HCT116 (cell line): ENCODE results near the gene FAP. TPM values are rescaled to one million over a fixed set of nuclear protein-coding genes. Genes with fewer than 3 reads are reported as not detected.

Source experiments
- ATAC-seq: fragments of 200-7000 bp; cut with Tn5 transposase; 2 replicates; pipeline ENCODE4 v1.9.1; 2020; ENCODE audit warnings: mild to moderate bottlenecking, moderate library complexity
- BruUV-seq: library from RNA; stranded (reverse); fragments of 400-500 nt; replicated peaks from 2 replicates; lab custom pipeline; 2021; lab: Mats Ljungman, UMichigan
- CTCF ChIA-PET: fragments of 300-600 bp; sonication (Branson Sonifier 250); formaldehyde crosslinking; loops from one replicate; lab custom pipeline; 2021; ENCODE audit warnings: antibody characterized with exemption; lab: Charles Lee
- POLR2A ChIA-PET: fragments of 300-600, 350-600 bp; sonication (Branson Sonifier 250); formaldehyde crosslinking; loops from one replicate; lab custom pipeline; 2021; ENCODE audit warnings: antibody characterized with exemption; lab: Charles Lee
- RAD21 ChIA-PET, 2 experiments: fragments of 300-600 bp; sonication (Branson Sonifier 250); formaldehyde crosslinking; loops; one replicate each; lab custom pipeline; 2023; ENCODE audit warnings: low total read pairs in 2 of 2; ENCODE audit not compliant: uncharacterized antibody in 2 of 2, unreplicated experiment in 2 of 2, low non-redundant PET in 1 of 2; lab: Charles Lee
- DNase-seq: peaks from one replicate; pipeline ENCODE4 v3.0.0-alpha.2; 2010; ENCODE audit warnings: low read depth, low spot score
- H2AFZ ChIP-seq: fragments of 200-600 bp; shearing (Covaris generic), sonication (generic); 2 replicates; pipeline ENCODE4 v1.6.1; 2017; ENCODE audit warnings: low read depth, mixed run types, mixed read lengths, antibody characterized with exemption, low read length; ENCODE audit not compliant: poor library complexity, severe bottlenecking
- H3K27ac ChIP-seq: 2 replicates; pipeline ENCODE4 v1.5.1; 2012; ENCODE audit warnings: low read depth, low read length
- H3K27me3 ChIP-seq: fragments of 200-600 bp; sonication (generic); 2 replicates; pipeline ENCODE4 v1.6.1; 2016; ENCODE audit warnings: mixed run types, low read length, mixed read lengths; ENCODE audit not compliant: insufficient read depth
- H3K36me3 ChIP-seq, 2 experiments: fragments of 200-500 bp in 1 of 2; fragments of 200-600 bp in 1 of 2; sonication (Bioruptor generic) in 1 of 2; sonication (generic) in 1 of 2; 2 replicates each; pipeline versions ENCODE4 v1.5.1 to v1.6.1; 2014 to 2016; ENCODE audit warnings: low read length in 2 of 2, inconsistent platforms in 1 of 2, mixed read lengths in 1 of 2, mixed run types in 1 of 2; ENCODE audit not compliant: insufficient read depth in 2 of 2, control insufficient read depth in 1 of 2
- H3K4me1 ChIP-seq, 2 experiments: fragments of 200-600 bp in 1 of 2; sonication (generic) in 1 of 2; 2 replicates each; pipeline versions ENCODE4 v1.5.1 to v1.6.1; 2012 to 2017; ENCODE audit warnings: low read length in 2 of 2, inconsistent platforms in 1 of 2, mild to moderate bottlenecking in 1 of 2, mixed read lengths in 1 of 2, mixed run types in 1 of 2, moderate library complexity in 1 of 2; ENCODE audit not compliant: insufficient read depth in 2 of 2, control insufficient read depth in 1 of 2
- H3K4me2 ChIP-seq: fragments of 200-600 bp; sonication (generic); 2 replicates; pipeline ENCODE4 v1.6.1; 2017; ENCODE audit warnings: mixed run types, low read length, mixed read lengths
- H3K4me3 ChIP-seq, 2 experiments: fragments of 200-600 bp in 1 of 2; sonication (generic) in 1 of 2; replicated peaks in 1 of 2; 2 replicates each; pipeline ENCODE4 v1.5.1; 2011 to 2016; ENCODE audit warnings: low read length in 2 of 2, control low read depth in 1 of 2, low read depth in 1 of 2, mild to moderate bottlenecking in 1 of 2, mixed read lengths in 1 of 2, mixed run types in 1 of 2
- H3K79me2 ChIP-seq: fragments of 200-600 bp; sonication (generic); 2 replicates; pipeline ENCODE4 v1.6.1; 2017; ENCODE audit warnings: mild to moderate bottlenecking, mixed run types, low read length, moderate library complexity, mixed read lengths; ENCODE audit not compliant: insufficient read depth
- H3K9ac ChIP-seq: fragments of 200-600 bp; sonication (generic); 2 replicates; pipeline ENCODE4 v1.6.1; 2016; ENCODE audit warnings: low read length, mixed read lengths
- H3K9me2 ChIP-seq: fragments of 200-600 bp; sonication (generic), shearing (Covaris generic); 2 replicates; pipeline ENCODE4 v1.6.1; 2017; ENCODE audit warnings: mixed run types, mild to moderate bottlenecking, moderate library complexity; ENCODE audit not compliant: insufficient read depth
- H3K9me3 ChIP-seq, 2 experiments: fragments of 200-500 bp in 1 of 2; fragments of 200-600 bp in 1 of 2; sonication (Bioruptor generic) in 1 of 2; sonication (generic) in 1 of 2; 2 replicates each; pipeline ENCODE4 v1.6.1; 2014 to 2017; ENCODE audit warnings: low read length in 2 of 2, mixed read lengths in 2 of 2, inconsistent platforms in 1 of 2, low read depth in 1 of 2, mild to moderate bottlenecking in 1 of 2, mixed run types in 1 of 2, moderate library complexity in 1 of 2; ENCODE audit not compliant: control insufficient read depth in 1 of 2, insufficient read depth in 1 of 2
- H4K20me1 ChIP-seq: fragments of 200-600 bp; sonication (generic), shearing (Covaris generic); 2 replicates; pipeline ENCODE4 v1.6.1; 2017; ENCODE audit warnings: mixed run types, mild to moderate bottlenecking, moderate library complexity; ENCODE audit not compliant: insufficient read depth
- CBX3 ChIP-seq: IDR thresholded peaks from 2 replicates; pipeline ENCODE4 v1.6.1; 2012; ENCODE audit warnings: low read depth
- CEBPB ChIP-seq: IDR thresholded peaks from 2 replicates; pipeline ENCODE4 v1.6.1; 2012; ENCODE audit warnings: low read depth
- EGR1 ChIP-seq: IDR thresholded peaks from 2 replicates; pipeline ENCODE4 v1.6.1; 2012; ENCODE audit warnings: low read depth
- ELF1 ChIP-seq: IDR thresholded peaks from 2 replicates; pipeline ENCODE4 v1.6.1; 2012; ENCODE audit warnings: low read depth, borderline replicate concordance
- EZH2 ChIP-seq: fragments of 200-600 bp; sonication (generic); IDR thresholded peaks from 2 replicates; pipeline ENCODE4 v1.6.1; 2017; ENCODE audit warnings: antibody characterized with exemption, mixed run types
- EZH2phosphoT487 ChIP-seq: fragments of 200-600 bp; IDR thresholded peaks from 2 replicates; pipeline ENCODE4 v1.6.1; 2018; ENCODE audit warnings: antibody characterized with exemption, borderline replicate concordance
- FOSL1 ChIP-seq: IDR thresholded peaks from 2 replicates; pipeline ENCODE4 v1.6.1; 2012; ENCODE audit warnings: low read depth
- JUND ChIP-seq: IDR thresholded peaks from 2 replicates; pipeline ENCODE4 v1.6.1; 2012
- POLR2A ChIP-seq: IDR thresholded peaks from 2 replicates; pipeline ENCODE4 v1.7.0; 2011; ENCODE audit warnings: borderline replicate concordance; ENCODE audit not compliant: insufficient read depth, insufficient read length; ENCODE audit errors: extremely low read depth
- SP1 ChIP-seq: IDR thresholded peaks from 2 replicates; pipeline ENCODE4 v1.6.1; 2012; ENCODE audit warnings: low read depth
- TCF7L2 ChIP-seq: IDR thresholded peaks from 2 replicates; pipeline ENCODE4 v1.7.0; 2011; ENCODE audit warnings: borderline replicate concordance, inconsistent platforms; ENCODE audit not compliant: insufficient read depth, insufficient read length; ENCODE audit errors: extremely low read depth
- YY1 ChIP-seq: IDR thresholded peaks from 2 replicates; pipeline ENCODE4 v1.6.1; 2011; ENCODE audit warnings: low read length, low read depth, moderate library complexity, mild to moderate bottlenecking; ENCODE audit not compliant: insufficient replicate concordance; ENCODE audit errors: extremely low read depth
- ZFX ChIP-seq: fragments of 450-650 bp; IDR thresholded peaks from 2 replicates; pipeline ENCODE4 v1.6.1; 2017
- ZNF274 ChIP-seq: fragments of 200-500 bp; sonication (Bioruptor generic); IDR thresholded peaks from 2 replicates; pipeline ENCODE4 v1.6.1; 2014; ENCODE audit warnings: mild to moderate bottlenecking, low read depth, low read length, inconsistent platforms
- intact Hi-C: fragments of 100-400 bp; cut with micrococcal nuclease; formaldehyde crosslinking; loops from 2 replicates; pipeline ENCODE4 v1.10.0; 2022
- total RNA-seq: library from RNA; stranded (reverse); gene quantifications from one replicate; pipeline ENCODE4 v1.2.1, GENCODE V29; 2021; ENCODE audit not compliant: unreplicated experiment
- TF ChIP-seq, protein P1 (sequence below): IDR thresholded peaks from 2 replicates; pipeline ENCODE4 v1.6.1; 2012; ENCODE audit warnings: low read depth
- TF ChIP-seq, protein P2 (sequence below), 3 experiments: fragments of 200-600 bp in 1 of 3; sonication (generic) in 1 of 3; IDR thresholded peaks in 2 of 3; conservative IDR thresholded peaks in 1 of 3; 2 replicates each; pipeline ENCODE4 v1.5.1; 2012 to 2017; ENCODE audit warnings: low read depth in 2 of 3, low read length in 2 of 3, antibody characterized with exemption in 1 of 3, borderline replicate concordance in 1 of 3, control low read depth in 1 of 3, mild to moderate bottlenecking in 1 of 3, mixed read lengths in 1 of 3, mixed run types in 1 of 3, moderate library complexity in 1 of 3; ENCODE audit not compliant: insufficient read depth in 1 of 3
- TF ChIP-seq, protein P3 (sequence below): IDR thresholded peaks from 2 replicates; pipeline ENCODE4 v1.6.1; 2012
- TF ChIP-seq, protein P4 (sequence below): IDR thresholded peaks from 2 replicates; pipeline ENCODE4 v1.6.1; 2011; ENCODE audit warnings: mild to moderate bottlenecking, low read length, moderate library complexity; ENCODE audit not compliant: insufficient replicate concordance; ENCODE audit errors: extremely low read depth

Gene FAP
- total RNA-seq, 1 experiment from 2014 or later: not detected

DNA sequence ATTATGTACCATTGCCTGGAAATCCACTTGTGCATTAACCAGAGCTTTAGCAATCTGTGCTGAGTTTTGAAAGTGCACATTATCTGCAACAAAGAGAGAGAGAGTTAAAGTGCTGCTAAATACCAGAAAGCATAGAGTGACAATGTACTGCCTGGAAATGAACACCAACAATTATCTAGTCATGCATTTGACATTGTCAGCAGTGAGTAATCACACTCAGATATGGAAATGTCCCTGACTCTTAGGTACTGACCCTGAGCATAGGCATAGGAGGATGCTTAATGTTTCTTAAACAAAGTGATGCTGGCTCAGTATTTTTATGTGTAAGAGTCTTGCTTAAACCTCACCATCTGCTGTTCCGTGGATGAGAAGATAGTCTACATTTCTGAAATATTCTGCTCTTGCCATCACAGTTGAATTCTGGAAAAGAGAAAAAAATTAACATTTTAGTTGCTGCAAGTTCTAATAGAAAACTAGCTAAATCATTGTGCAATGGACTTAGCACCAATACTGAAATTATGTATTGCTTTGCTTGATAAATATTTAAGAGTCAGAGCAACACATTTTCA, 70.4 kb downstream of the FAP start:
- POLR2A ChIA-PET: no interaction called here
- RAD21 ChIA-PET: no interaction called here

More for the DNA sequence above, 70.4 kb downstream of the FAP start:
- intact Hi-C loops: no loop called here
- ATAC-seq: no peak
- Histone ChIP-seq H3K27me3 (no peaks in the 10 kb centered on the region), H3K4me2 (no peak overlapping the region), H3K4me3 (no peak overlapping the region), H3K27ac (no peak overlapping the region), H3K4me1 (no peaks in the 10 kb centered on the region), H2AFZ (no peak overlapping the region), H3K36me3 (no peaks in the 10 kb centered on the region), H4K20me1 (no peaks in the 10 kb centered on the region), H3K9me2 (no peaks in the 10 kb centered on the region), H3K9me3 (no peaks in the 10 kb centered on the region), H3K9ac (no peak overlapping the region), H3K79me2 (no peaks in the 10 kb centered on the region)
- no TSS peak for BruUV-seq
- TF ChIP-seq POLR2A: no peak
- no peak for TF ChIP-seq CEBPB
- TF ChIP-seq, protein P1, sequence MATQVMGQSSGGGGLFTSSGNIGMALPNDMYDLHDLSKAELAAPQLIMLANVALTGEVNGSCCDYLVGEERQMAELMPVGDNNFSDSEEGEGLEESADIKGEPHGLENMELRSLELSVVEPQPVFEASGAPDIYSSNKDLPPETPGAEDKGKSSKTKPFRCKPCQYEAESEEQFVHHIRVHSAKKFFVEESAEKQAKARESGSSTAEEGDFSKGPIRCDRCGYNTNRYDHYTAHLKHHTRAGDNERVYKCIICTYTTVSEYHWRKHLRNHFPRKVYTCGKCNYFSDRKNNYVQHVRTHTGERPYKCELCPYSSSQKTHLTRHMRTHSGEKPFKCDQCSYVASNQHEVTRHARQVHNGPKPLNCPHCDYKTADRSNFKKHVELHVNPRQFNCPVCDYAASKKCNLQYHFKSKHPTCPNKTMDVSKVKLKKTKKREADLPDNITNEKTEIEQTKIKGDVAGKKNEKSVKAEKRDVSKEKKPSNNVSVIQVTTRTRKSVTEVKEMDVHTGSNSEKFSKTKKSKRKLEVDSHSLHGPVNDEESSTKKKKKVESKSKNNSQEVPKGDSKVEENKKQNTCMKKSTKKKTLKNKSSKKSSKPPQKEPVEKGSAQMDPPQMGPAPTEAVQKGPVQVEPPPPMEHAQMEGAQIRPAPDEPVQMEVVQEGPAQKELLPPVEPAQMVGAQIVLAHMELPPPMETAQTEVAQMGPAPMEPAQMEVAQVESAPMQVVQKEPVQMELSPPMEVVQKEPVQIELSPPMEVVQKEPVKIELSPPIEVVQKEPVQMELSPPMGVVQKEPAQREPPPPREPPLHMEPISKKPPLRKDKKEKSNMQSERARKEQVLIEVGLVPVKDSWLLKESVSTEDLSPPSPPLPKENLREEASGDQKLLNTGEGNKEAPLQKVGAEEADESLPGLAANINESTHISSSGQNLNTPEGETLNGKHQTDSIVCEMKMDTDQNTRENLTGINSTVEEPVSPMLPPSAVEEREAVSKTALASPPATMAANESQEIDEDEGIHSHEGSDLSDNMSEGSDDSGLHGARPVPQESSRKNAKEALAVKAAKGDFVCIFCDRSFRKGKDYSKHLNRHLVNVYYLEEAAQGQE: no peak
- TF ChIP-seq ZNF274: no peak
- TF ChIP-seq CBX3: no peak
- no peak for TF ChIP-seq EGR1
- no peak for TF ChIP-seq EZH2
- no peak for TF ChIP-seq ELF1
- no peak for TF ChIP-seq TCF7L2
- TF ChIP-seq JUND: no peak
- no peak for TF ChIP-seq ZFX
- no peak for TF ChIP-seq FOSL1
- TF ChIP-seq EZH2phosphoT487: no peak
- TF ChIP-seq, protein P2, sequence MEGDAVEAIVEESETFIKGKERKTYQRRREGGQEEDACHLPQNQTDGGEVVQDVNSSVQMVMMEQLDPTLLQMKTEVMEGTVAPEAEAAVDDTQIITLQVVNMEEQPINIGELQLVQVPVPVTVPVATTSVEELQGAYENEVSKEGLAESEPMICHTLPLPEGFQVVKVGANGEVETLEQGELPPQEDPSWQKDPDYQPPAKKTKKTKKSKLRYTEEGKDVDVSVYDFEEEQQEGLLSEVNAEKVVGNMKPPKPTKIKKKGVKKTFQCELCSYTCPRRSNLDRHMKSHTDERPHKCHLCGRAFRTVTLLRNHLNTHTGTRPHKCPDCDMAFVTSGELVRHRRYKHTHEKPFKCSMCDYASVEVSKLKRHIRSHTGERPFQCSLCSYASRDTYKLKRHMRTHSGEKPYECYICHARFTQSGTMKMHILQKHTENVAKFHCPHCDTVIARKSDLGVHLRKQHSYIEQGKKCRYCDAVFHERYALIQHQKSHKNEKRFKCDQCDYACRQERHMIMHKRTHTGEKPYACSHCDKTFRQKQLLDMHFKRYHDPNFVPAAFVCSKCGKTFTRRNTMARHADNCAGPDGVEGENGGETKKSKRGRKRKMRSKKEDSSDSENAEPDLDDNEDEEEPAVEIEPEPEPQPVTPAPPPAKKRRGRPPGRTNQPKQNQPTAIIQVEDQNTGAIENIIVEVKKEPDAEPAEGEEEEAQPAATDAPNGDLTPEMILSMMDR (IDR thresholded peaks at IDR 0.05 in 2 of 3, conservative IDR thresholded peaks at IDR 0.05 in 1 of 3; ENCODE audit: borderline replicate concordance in 1 of 3, insufficient read depth in 1 of 3, low read depth in 2 of 3, low read length in 2 of 3): no peak
- TF ChIP-seq, protein P3, sequence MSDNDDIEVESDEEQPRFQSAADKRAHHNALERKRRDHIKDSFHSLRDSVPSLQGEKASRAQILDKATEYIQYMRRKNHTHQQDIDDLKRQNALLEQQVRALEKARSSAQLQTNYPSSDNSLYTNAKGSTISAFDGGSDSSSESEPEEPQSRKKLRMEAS: no peak
- TF ChIP-seq, protein P4, sequence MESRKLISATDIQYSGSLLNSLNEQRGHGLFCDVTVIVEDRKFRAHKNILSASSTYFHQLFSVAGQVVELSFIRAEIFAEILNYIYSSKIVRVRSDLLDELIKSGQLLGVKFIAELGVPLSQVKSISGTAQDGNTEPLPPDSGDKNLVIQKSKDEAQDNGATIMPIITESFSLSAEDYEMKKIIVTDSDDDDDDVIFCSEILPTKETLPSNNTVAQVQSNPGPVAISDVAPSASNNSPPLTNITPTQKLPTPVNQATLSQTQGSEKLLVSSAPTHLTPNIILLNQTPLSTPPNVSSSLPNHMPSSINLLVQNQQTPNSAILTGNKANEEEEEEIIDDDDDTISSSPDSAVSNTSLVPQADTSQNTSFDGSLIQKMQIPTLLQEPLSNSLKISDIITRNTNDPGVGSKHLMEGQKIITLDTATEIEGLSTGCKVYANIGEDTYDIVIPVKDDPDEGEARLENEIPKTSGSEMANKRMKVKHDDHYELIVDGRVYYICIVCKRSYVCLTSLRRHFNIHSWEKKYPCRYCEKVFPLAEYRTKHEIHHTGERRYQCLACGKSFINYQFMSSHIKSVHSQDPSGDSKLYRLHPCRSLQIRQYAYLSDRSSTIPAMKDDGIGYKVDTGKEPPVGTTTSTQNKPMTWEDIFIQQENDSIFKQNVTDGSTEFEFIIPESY: no peak
- no peak for TF ChIP-seq YY1
- TF ChIP-seq SP1: no peak
- no peak for DNase-seq
- CTCF ChIA-PET: no interaction called here
